Measurements from ENCODE around the gene OGFR.
A peak's percentile ranks its signal among the peaks of the same experiment; 100 is the strongest.

The OGFR gene

GRCh38 chr20:62792940-62793756, 11.5 kb upstream of the OGFR start:
- no peak overlapping the region for H3K9ac ChIP-seq (ENCODE audit: low read depth, low read length, poor library complexity)
- H3K23ac ChIP-seq (ENCODE audit: low read depth, low read length, poor library complexity), result no peak overlapping the region
- H3K27me3 ChIP-seq (ENCODE audit: control insufficient read depth in 3 of 3, insufficient read depth in 3 of 3, low read depth in 1 of 3, low read length in 3 of 3), result peaks cover 4 to 30% (median 9%) of the 10 kb centered on the region in 3 experiments
- no peak for DNase-seq (ENCODE audit: low spot score)
- H4K91ac ChIP-seq (ENCODE audit: low read depth, low read length, poor library complexity), result no peak overlapping the region
- H2AK5ac ChIP-seq (ENCODE audit: low read depth, low read length), result peak overlapping the region; percentile 96
- H3K14ac ChIP-seq (ENCODE audit: low read length), result peak overlapping the region; percentile 90
- WGBS, 2 donors (ENCODE audit: extremely low coverage in 2 of 2, insufficient read length in 2 of 2, insufficient replicate concordance in 1 of 2), result no CpG with 5 or more reads among the region's 22 CpGs
- H4K8ac ChIP-seq (ENCODE audit: low read depth, low read length), result no peak overlapping the region
- no peak overlapping the region for H3K4ac ChIP-seq (ENCODE audit: low read length)
- peaks cover 4% of the 10 kb centered on the region for H3K79me1 ChIP-seq (ENCODE audit: low read depth, low read length)
- H2BK15ac ChIP-seq (ENCODE audit: low read length), result peak overlapping the region; percentile 98
- peak overlapping the region; percentile 98 for H3K18ac ChIP-seq (ENCODE audit: low read length)
- H2AFZ ChIP-seq (ENCODE audit: low read length), result peak overlapping the region; percentile 97
- H3K4me3 ChIP-seq (ENCODE audit: low read length in 2 of 2), result no peak overlapping the region
- no peak overlapping the region for H3K27ac ChIP-seq (replicated peaks; ENCODE audit: low read length)
- H3K4me1 ChIP-seq (ENCODE audit: control insufficient read depth in 2 of 2, insufficient read depth in 1 of 2, low read depth in 1 of 2, low read length in 2 of 2), result peaks cover 14 to 19% of the 10 kb centered on the region in 2 donors
- H3K36me3 ChIP-seq (replicated peaks in 1 of 2; ENCODE audit: control insufficient read depth in 2 of 2, insufficient read depth in 2 of 2, low read length in 2 of 2), result peaks cover 2 to 8% of the 10 kb centered on the region in 2 donors
- no peak overlapping the region for H2BK5ac ChIP-seq (ENCODE audit: low read length)
- no peak overlapping the region for H2BK120ac ChIP-seq (ENCODE audit: low read depth, low read length)
- H2BK12ac ChIP-seq (ENCODE audit: low read length), result no peak overlapping the region
- no peak overlapping the region for H3K4me2 ChIP-seq (ENCODE audit: insufficient read depth, low read length, poor library complexity, severe bottlenecking)
- H3K9me3 ChIP-seq (replicated peaks in 1 of 2; ENCODE audit: control insufficient read depth in 2 of 2, insufficient read depth in 1 of 2, low read depth in 1 of 2, low read length in 2 of 2), result peaks cover 0 to 2% of the 10 kb centered on the region in 2 donors

- peak overlapping the region; percentile 96 for H2AK5ac ChIP-seq (ENCODE audit: low read depth, low read length)
- H3K27ac ChIP-seq (replicated peaks; ENCODE audit: low read length), result no peak overlapping the region
- H3K4ac ChIP-seq (ENCODE audit: low read length), result peak overlapping the region; percentile 31
- H2BK12ac ChIP-seq (ENCODE audit: low read length), result peak overlapping the region; percentile 99
- H3K23ac ChIP-seq (ENCODE audit: low read depth, low read length, poor library complexity), result peak overlapping the region; percentile 35
- peak overlapping the region; percentile 90 for H3K14ac ChIP-seq (ENCODE audit: low read length)
- H3K4me2 ChIP-seq (ENCODE audit: insufficient read depth, low read length, poor library complexity, severe bottlenecking), result peak overlapping the region; percentile 64
- WGBS, 2 donors (ENCODE audit: extremely low coverage in 2 of 2, insufficient read length in 2 of 2, insufficient replicate concordance in 1 of 2), result no CpG with 5 or more reads among the region's 7 CpGs
- H2BK5ac ChIP-seq (ENCODE audit: low read length), result no peak overlapping the region
- H3K79me1 ChIP-seq (ENCODE audit: low read depth, low read length), result peaks cover 4% of the 10 kb centered on the region
- H2BK120ac ChIP-seq (ENCODE audit: low read depth, low read length), result peak overlapping the region; percentile 89
- peak overlapping the region; percentile 75 for H4K8ac ChIP-seq (ENCODE audit: low read depth, low read length)
- H3K36me3 ChIP-seq (replicated peaks in 1 of 2; ENCODE audit: control insufficient read depth in 2 of 2, insufficient read depth in 2 of 2, low read length in 2 of 2), result peaks cover 2 to 14% of the 10 kb centered on the region in 2 donors
- H3K4me1 ChIP-seq (ENCODE audit: control insufficient read depth in 2 of 2, insufficient read depth in 1 of 2, low read depth in 1 of 2, low read length in 2 of 2), result peaks cover 14 to 16% of the 10 kb centered on the region in 2 donors
- H3K9me3 ChIP-seq (replicated peaks in 1 of 2; ENCODE audit: control insufficient read depth in 2 of 2, insufficient read depth in 1 of 2, low read depth in 1 of 2, low read length in 2 of 2), result peaks cover 0 to 2% of the 10 kb centered on the region in 2 donors
- peak overlapping the region; percentile 76 for H4K91ac ChIP-seq (ENCODE audit: low read depth, low read length, poor library complexity)
- DNase-seq (ENCODE audit: low spot score), result no peak
- H3K4me3 ChIP-seq (ENCODE audit: low read length in 2 of 2), result peak overlapping the region; percentile 34 to 39
- peak overlapping the region; percentile 98 for H3K18ac ChIP-seq (ENCODE audit: low read length)
- H3K9ac ChIP-seq (ENCODE audit: low read depth, low read length, poor library complexity), result peak overlapping the region; percentile 74
- H3K27me3 ChIP-seq (ENCODE audit: control insufficient read depth in 3 of 3, insufficient read depth in 3 of 3, low read depth in 1 of 3, low read length in 3 of 3), result peaks cover 4 to 30% (median 9%) of the 10 kb centered on the region in 3 experiments
- peak overlapping the region; percentile 98 for H2BK15ac ChIP-seq (ENCODE audit: low read length)
- peak overlapping the region; percentile 97 for H2AFZ ChIP-seq (ENCODE audit: low read length)
Measured at GRCh38 chr20:62793757-62794006, 11.0 kb upstream of the OGFR start.

GRCh38 chr20:62794007-62794724, 10.5 kb upstream of the OGFR start:
- Histone ChIP-seq H4K8ac (ENCODE audit: low read depth, low read length) (peak overlapping the region; percentile 75), H3K27ac (replicated peaks; ENCODE audit: low read length) (no peak overlapping the region), H3K4ac (ENCODE audit: low read length) (peak overlapping the region; percentile 31), H3K79me1 (ENCODE audit: low read depth, low read length) (peaks cover 4% of the 10 kb centered on the region), H2BK15ac (ENCODE audit: low read length) (peak overlapping the region; percentile 98), H3K27me3 (ENCODE audit: control insufficient read depth in 3 of 3, insufficient read depth in 3 of 3, low read depth in 1 of 3, low read length in 3 of 3) (peaks cover 4 to 30% (median 9%) of the 10 kb centered on the region in 3 experiments), H3K4me2 (ENCODE audit: insufficient read depth, low read length, poor library complexity, severe bottlenecking) (peak overlapping the region; percentile 82), H3K4me1 (ENCODE audit: control insufficient read depth in 2 of 2, insufficient read depth in 1 of 2, low read depth in 1 of 2, low read length in 2 of 2) (peaks cover 14 to 15% of the 10 kb centered on the region in 2 donors), H3K36me3 (replicated peaks in 1 of 2; ENCODE audit: control insufficient read depth in 2 of 2, insufficient read depth in 2 of 2, low read length in 2 of 2) (peaks cover 7 to 18% of the 10 kb centered on the region in 2 donors), H3K9ac (ENCODE audit: low read depth, low read length, poor library complexity) (peak overlapping the region; percentile 74), H3K4me3 (ENCODE audit: low read length in 2 of 2) (peak overlapping the region; percentile 67 to 84), H2AFZ (ENCODE audit: low read length) (peak overlapping the region; percentile 97), H2BK12ac (ENCODE audit: low read length) (peak overlapping the region; percentile 99), H3K9me3 (replicated peaks in 1 of 2; ENCODE audit: control insufficient read depth in 2 of 2, insufficient read depth in 1 of 2, low read depth in 1 of 2, low read length in 2 of 2) (peaks cover 0 to 2% of the 10 kb centered on the region in 2 donors), H2BK120ac (ENCODE audit: low read depth, low read length) (peak overlapping the region; percentile 89), H3K18ac (ENCODE audit: low read length) (peak overlapping the region; percentile 98), H2BK5ac (ENCODE audit: low read length) (no peak overlapping the region), H4K91ac (ENCODE audit: low read depth, low read length, poor library complexity) (peak overlapping the region; percentile 76), H3K14ac (ENCODE audit: low read length) (peak overlapping the region; percentile 90), H2AK5ac (ENCODE audit: low read depth, low read length) (peak overlapping the region; percentile 96), H3K23ac (ENCODE audit: low read depth, low read length, poor library complexity) (peak overlapping the region; percentile 35)
- WGBS, 2 donors (ENCODE audit: extremely low coverage in 2 of 2, insufficient read length in 2 of 2, insufficient replicate concordance in 1 of 2), result no CpG with 5 or more reads among the region's 69 CpGs
- DNase-seq (ENCODE audit: low spot score), result peak; percentile 95

Measured in neuronal stem cell (in vitro differentiated cells).